Gastrocnemius medialis (tissue), 4 donors: ENCODE data around the gene SLC2A4. TPM values are rescaled to one million over a fixed set of nuclear protein-coding genes. Genes with fewer than 3 reads are reported as not detected.

Experiments
- ATAC-seq, 2 donors: fragments of 150-250 bp; one replicate each; pipeline ENCODE4 v1.9.1; 2016
- DNase-seq, 2 donors: peaks; one replicate each; pipeline ENCODE4 v3.0.0-alpha.2; 2019
- H3K27ac ChIP-seq, 4 donors: fragments of 200-600 bp; sonication (generic); 1 replicate in 1 of 4; 2 replicates in 3 of 4; pipeline ENCODE4 v1.5.1; 2016 to 2018; ENCODE audit warnings: mild to moderate bottlenecking in 2 of 4, moderate library complexity in 1 of 4
- H3K27me3 ChIP-seq, 3 donors: fragments of 200-600 bp; sonication (generic) in 2 of 3; 1 replicate in 1 of 3; 2 replicates in 2 of 3; pipeline versions ENCODE4 v1.5.1 to v1.6.0; 2016 to 2019; ENCODE audit warnings: mild to moderate bottlenecking in 1 of 3, moderate library complexity in 1 of 3
- H3K36me3 ChIP-seq, 2 donors: fragments of 200-600 bp; sonication (generic) in 1 of 2; one replicate each; pipeline ENCODE4 v1.5.1; 2017 to 2018
- H3K4me1 ChIP-seq, 2 donors: fragments of 200-600 bp; sonication (generic) in 1 of 2; one replicate each; pipeline ENCODE4 v1.5.1; 2016 to 2017; ENCODE audit warnings: mild to moderate bottlenecking in 2 of 2
- H3K4me3 ChIP-seq, 4 donors: fragments of 200-600 bp; sonication (generic) in 3 of 4; 1 replicate in 1 of 4; 2 replicates in 3 of 4; pipeline ENCODE4 v1.5.1; 2016 to 2019; ENCODE audit warnings: mild to moderate bottlenecking in 2 of 4
- H3K9me3 ChIP-seq, 3 donors: fragments of 200-600 bp; sonication (generic) in 2 of 3; 1 replicate in 1 of 3; 2 replicates in 2 of 3; pipeline ENCODE4 v1.5.1; 2016 to 2019
- CTCF ChIP-seq, 5 experiments: fragments of 450-650 bp in 3 of 5; fragments of 200-600 bp in 2 of 5; sonication (generic) in 2 of 5; IDR thresholded peaks in 4 of 5; conservative IDR thresholded peaks in 1 of 5; 1 replicate in 4 of 5; 2 replicates in 1 of 5; pipeline ENCODE4 v1.5.1; 2016 to 2019; ENCODE audit warnings: antibody characterized with exemption in 5 of 5, mild to moderate bottlenecking in 3 of 5, moderate library complexity in 3 of 5
- POLR2A ChIP-seq, 2 donors: fragments of 450-650 bp; IDR thresholded peaks; one replicate each; pipeline ENCODE4 v1.6.1; 2017; ENCODE audit warnings: antibody characterized with exemption in 2 of 2, mild to moderate bottlenecking in 2 of 2, moderate library complexity in 2 of 2
- in situ Hi-C, 4 donors: fragments of 200-750 bp; cut with MboI; loops; one replicate each; pipeline versions ENCODE4 v1.15.0 to v1.8.0; 2017; ENCODE audit warnings: low sequenced_read_pairs in 4 of 4
- intact Hi-C: fragments of 100-400 bp; cut with DNase I; formaldehyde crosslinking; loops from one replicate; pipeline ENCODE4 v1.15.1; 2023; ENCODE audit warnings: low total_unique reads
- total RNA-seq, 4 donors: library from RNA; depleted of rRNA; stranded (reverse); fragments of >200 nt; gene quantifications; one replicate each; pipeline versions ENCODE4 v1.1.0 to v1.2.3, GENCODE V29; 2016

SLC2A4 gene
- total RNA-seq, 4 donors from 2014 or later = 148 to 310 (median 227) TPM

GRCh38 chr17:7253082-7253481 lies 28.4 kb upstream of the SLC2A4 start:
- H3K4me1 ChIP-seq = peaks cover 33 to 36% of the 10 kb centered on the region in 2 donors
- H3K36me3 ChIP-seq = peaks cover 0 to 38% of the 10 kb centered on the region in 2 donors
- in situ Hi-C loops (loop anchor here in 1 of 4 donors (10.0 kb wide), 1 partner anchor 52 kb away; the partner anchor contains the start of gene EIF5A), intact Hi-C loops (loop anchor here (2.0 to 5.0 kb wide), 4 partner anchors 28 to 434 kb away; partner anchors contain the start of genes EIF5A, SLC2A4, TP53 and WRAP53)
- peak overlapping the region; percentile 98 to 100 (median 98) for H3K27ac ChIP-seq
- no peak for DNase-seq
- no peak for TF ChIP-seq CTCF (IDR thresholded peaks at IDR 0.05 in 4 of 5, conservative IDR thresholded peaks at IDR 0.05 in 1 of 5)
- H3K9me3 ChIP-seq = no peaks in the 10 kb centered on the region
- no peak for ATAC-seq
- H3K27me3 ChIP-seq = no peaks in the 10 kb centered on the region
- peak overlapping the region; percentile 69 to 98 (median 81) for H3K4me3 ChIP-seq

DNA sequence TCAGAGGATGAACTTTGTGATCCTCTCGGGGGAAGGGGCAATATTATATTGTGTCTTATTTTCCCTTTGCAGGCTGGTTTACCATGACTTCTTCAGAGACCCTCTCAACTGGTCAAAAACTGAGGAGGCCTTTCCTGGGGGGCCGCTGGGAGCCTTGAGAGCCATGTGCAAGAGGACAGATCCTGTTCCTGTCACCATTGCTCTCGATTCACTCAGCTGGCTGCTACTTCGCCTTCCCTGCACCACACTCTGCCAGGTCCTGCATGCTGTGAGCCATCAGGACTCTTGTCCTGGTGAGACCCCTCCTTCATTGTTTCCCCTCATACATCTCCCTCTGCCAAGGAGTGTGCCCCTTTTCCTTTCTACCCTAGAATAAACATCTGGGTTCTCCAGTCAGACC lies 27.0 kb upstream of the SLC2A4 start:
- no peak for ATAC-seq
- intact Hi-C loops = loop anchor here (5.0 kb wide), 2 partner anchors 318 to 433 kb away; partner anchors contain the start of genes TP53 and WRAP53
- H3K36me3 ChIP-seq = peaks cover 0 to 51% of the 10 kb centered on the region in 2 donors
- H3K27ac ChIP-seq = no peak overlapping the region
- H3K27me3 ChIP-seq = no peaks in the 10 kb centered on the region
- TF ChIP-seq POLR2A (IDR thresholded peaks at IDR 0.05) = no peak
- no peak for TF ChIP-seq CTCF (IDR thresholded peaks at IDR 0.05 in 4 of 5, conservative IDR thresholded peaks at IDR 0.05 in 1 of 5)
- in situ Hi-C loops = loop anchor here in 1 of 4 donors (10.0 kb wide), 1 partner anchor 50 kb away; the partner anchor contains the start of gene EIF5A
- no peak overlapping the region for H3K4me3 ChIP-seq
- H3K4me1 ChIP-seq = peaks cover 19 to 24% of the 10 kb centered on the region in 2 donors
- DNase-seq = no peak
- no peaks in the 10 kb centered on the region for H3K9me3 ChIP-seq

DNA sequence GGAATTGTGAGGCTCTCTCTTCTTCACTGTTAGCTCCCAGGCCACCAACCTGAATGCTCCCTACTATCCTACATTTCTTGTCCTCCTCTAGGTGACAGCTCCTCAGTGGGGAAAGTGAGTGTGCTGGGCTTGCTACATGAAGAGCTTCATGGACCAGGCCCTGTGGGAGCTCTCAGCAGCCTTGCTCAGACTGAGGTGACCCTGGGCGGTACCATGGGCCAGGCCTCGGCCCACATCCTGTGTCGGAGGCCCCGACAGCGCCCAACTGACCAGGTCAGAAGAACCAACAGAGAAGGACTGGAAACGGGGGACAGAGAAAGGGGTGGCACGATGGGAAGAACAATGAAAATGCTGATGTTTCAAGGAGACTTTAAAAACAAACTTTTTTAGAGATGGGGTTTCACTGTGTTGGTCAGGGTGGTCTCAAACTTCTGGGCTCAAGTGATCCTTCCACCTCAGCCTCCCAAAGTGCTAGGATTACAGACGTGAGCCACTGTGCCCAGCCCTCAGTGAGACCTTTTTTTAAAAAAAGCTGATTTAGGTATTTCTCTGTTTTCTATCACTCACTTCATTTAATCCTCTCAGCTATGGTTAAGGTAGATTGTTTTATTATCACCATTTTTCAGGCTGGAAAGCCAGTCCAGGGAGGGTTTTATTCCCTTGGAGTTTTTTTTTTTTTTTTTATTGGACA lies 24.6 kb upstream of the SLC2A4 start:
- Histone ChIP-seq H3K4me1 (peaks cover 14 to 19% of the 10 kb centered on the region in 2 donors), H3K4me3 (no peak overlapping the region), H3K9me3 (no peaks in the 10 kb centered on the region), H3K27ac (no peak overlapping the region), H3K27me3 (peaks cover 14 to 15% (median 14%) of the 10 kb centered on the region in 3 donors), H3K36me3 (peaks cover 0 to 58% of the 10 kb centered on the region in 2 donors)
- intact Hi-C loops = no loop called here
- no peak for DNase-seq
- no peak for TF ChIP-seq POLR2A (IDR thresholded peaks at IDR 0.05)
- no peak for TF ChIP-seq CTCF (IDR thresholded peaks at IDR 0.05 in 4 of 5, conservative IDR thresholded peaks at IDR 0.05 in 1 of 5)
- no peak for ATAC-seq
- in situ Hi-C loops = loop anchor here in 1 of 4 donors (10.0 kb wide), 1 partner anchor 48 kb away; the partner anchor contains the start of gene EIF5A

- Histone ChIP-seq H3K36me3 (peaks cover 0 to 58% of the 10 kb centered on the region in 2 donors), H3K9me3 (no peaks in the 10 kb centered on the region), H3K4me1 (peaks cover 5 to 9% of the 10 kb centered on the region in 2 donors), H3K27ac (no peak overlapping the region), H3K4me3 (no peak overlapping the region), H3K27me3 (peaks cover 33 to 35% (median 34%) of the 10 kb centered on the region in 3 donors)
- in situ Hi-C loops (loop anchor here in 1 of 4 donors (10.0 kb wide), 1 partner anchor 46 kb away; the partner anchor contains the start of gene EIF5A), intact Hi-C loops (no loop called here)
- TF ChIP-seq POLR2A (IDR thresholded peaks at IDR 0.05) (no peak), CTCF (IDR thresholded peaks at IDR 0.05 in 4 of 5, conservative IDR thresholded peaks at IDR 0.05 in 1 of 5) (no peak)
- ATAC-seq (no peak), DNase-seq (no peak)
Observed at GRCh38 chr17:7258731-7259554, 22.6 kb upstream of the SLC2A4 start.
